Caco-2 (cell line): Measurements from ENCODE around the gene PLLP. TPM values are rescaled to one million over a fixed set of nuclear protein-coding genes. Genes with fewer than 3 reads are reported as not detected.

ENCODE experiments used
- BruUV-seq: library from RNA; stranded (reverse); fragments of 400-500 nt; replicated peaks from 2 replicates; lab custom pipeline; 2021; lab: Mats Ljungman, UMichigan
- CTCF ChIA-PET: fragments of 300-600 bp; sonication (Branson Sonifier 250); formaldehyde crosslinking; loops from one replicate; lab custom pipeline; 2022; ENCODE audit warnings: antibody characterized with exemption; lab: Charles Lee
- POLR2A ChIA-PET: fragments of 300-600 bp; sonication (Branson Sonifier 250); formaldehyde crosslinking; loops from one replicate; lab custom pipeline; 2022; ENCODE audit warnings: antibody characterized with exemption; lab: Charles Lee
- DNase-seq, 2 experiments: peaks; one replicate each; pipeline versions ENCODE4 v3.0.0 to v3.0.0-alpha.2; 2020 to 2022
- H3K27me3 ChIP-seq: replicated peaks from 2 replicates; pipeline ENCODE4 v1.6.0; 2011; ENCODE audit warnings: low read length; ENCODE audit not compliant: control insufficient read depth, insufficient read depth
- H3K36me3 ChIP-seq: 2 replicates; pipeline ENCODE4 v1.5.1; 2011; ENCODE audit warnings: low read length; ENCODE audit not compliant: control insufficient read depth, insufficient read depth
- H3K4me1 ChIP-seq: fragments of 250-450 bp; sonication (Bioruptor Pico); 2 replicates; pipeline ENCODE4 v1.5.1; 2020; ENCODE audit warnings: mild to moderate bottlenecking
- H3K4me3 ChIP-seq: 2 replicates; pipeline ENCODE4 v1.5.1; 2011; ENCODE audit warnings: low read depth, mild to moderate bottlenecking, control low read depth, low read length
- H3K9me3 ChIP-seq: fragments of 250-450 bp; sonication (Bioruptor Pico); 2 replicates; pipeline ENCODE4 v1.5.1; 2020; ENCODE audit warnings: mild to moderate bottlenecking, moderate library complexity
- H3K27ac Mint-ChIP-seq: one replicate; pipeline ENCODE4 v1.8.0; 2022; ENCODE audit warnings: mixed read lengths; ENCODE audit not compliant: unreplicated experiment
- H3K27me3 Mint-ChIP-seq: one replicate; pipeline ENCODE4 v1.8.0; 2022; ENCODE audit warnings: mixed read lengths; ENCODE audit not compliant: insufficient read depth, unreplicated experiment
- H3K36me3 Mint-ChIP-seq: one replicate; pipeline ENCODE4 v1.8.0; 2022; ENCODE audit warnings: mild to moderate bottlenecking, mixed read lengths; ENCODE audit not compliant: insufficient read depth, unreplicated experiment
- H3K4me1 Mint-ChIP-seq: one replicate; pipeline ENCODE4 v1.8.0; 2022; ENCODE audit warnings: low read depth, mixed read lengths; ENCODE audit not compliant: unreplicated experiment
- H3K4me3 Mint-ChIP-seq: one replicate; pipeline ENCODE4 v1.8.0; 2022; ENCODE audit warnings: mild to moderate bottlenecking, moderate library complexity, mixed read lengths; ENCODE audit not compliant: unreplicated experiment
- H3K9me3 Mint-ChIP-seq: one replicate; pipeline ENCODE4 v1.8.0; 2022; ENCODE audit warnings: mixed read lengths; ENCODE audit not compliant: unreplicated experiment
- intact Hi-C: fragments of 100-400 bp; cut with micrococcal nuclease; formaldehyde crosslinking; loops from one replicate; pipeline ENCODE4 v1.10.0; 2022; ENCODE audit not compliant: unreplicated experiment
- total RNA-seq: library from RNA; stranded (reverse); gene quantifications from 2 replicates; pipeline ENCODE4 v1.2.3, GENCODE V29; 2022
- TF ChIP-seq, protein P1 (sequence below), 2 experiments: fragments of 200-600 bp in 1 of 2; IDR thresholded peaks; 1 replicate in 1 of 2; 2 replicates in 1 of 2; pipeline versions ENCODE4 v1.5.1 to v1.8.0; 2011 to 2022; ENCODE audit warnings: antibody characterized with exemption in 1 of 2, control low read depth in 1 of 2, inconsistent platforms in 1 of 2, low read depth in 1 of 2, low read length in 1 of 2, mild to moderate bottlenecking in 1 of 2, moderate library complexity in 1 of 2; ENCODE audit not compliant: insufficient read depth in 1 of 2, severe bottlenecking in 1 of 2, unreplicated experiment in 1 of 2

The PLLP gene
- total RNA-seq, 1 experiment from 2014 or later, result 53.0 TPM

GRCh38 chr16:57279780-57280638 is 4.5 kb downstream of the PLLP start:
- no peaks in the 10 kb centered on the region for H3K27me3 Mint-ChIP-seq
- peak; percentile 61 to 67 for DNase-seq
- ChIA-PET CTCF (interaction anchor here (1.0 to 2.7 kb wide), 2 partner anchors 20 to 137 kb away, joined by 3 to 10 read pairs; no protein-coding TSS in a partner anchor), POLR2A (interaction anchor here (0.8 to 1.5 kb wide), 4 partner anchors 11 to 167 kb away, joined by 3 to 9 read pairs (median 5); partner anchors contain the start of genes ARL2BP, CIAPIN1 and COQ9)
- H3K36me3 ChIP-seq, result no peaks in the 10 kb centered on the region; the same call in 1 of the 2 replicates
- intact Hi-C loops, result loop anchor here (1.0 kb wide), 2 partner anchors 35 to 93 kb away; partner anchors contain the start of gene ARL2BP
- BruUV-seq, result no TSS peak
- H3K9me3 ChIP-seq, result no peaks in the 10 kb centered on the region
- peaks cover 36% of the 10 kb centered on the region for H3K4me1 ChIP-seq
- no peak overlapping the region for H3K4me3 Mint-ChIP-seq
- H3K27ac Mint-ChIP-seq, result peak overlapping the region; percentile 33
- no peaks in the 10 kb centered on the region for H3K27me3 ChIP-seq
- TF ChIP-seq, protein P1, sequence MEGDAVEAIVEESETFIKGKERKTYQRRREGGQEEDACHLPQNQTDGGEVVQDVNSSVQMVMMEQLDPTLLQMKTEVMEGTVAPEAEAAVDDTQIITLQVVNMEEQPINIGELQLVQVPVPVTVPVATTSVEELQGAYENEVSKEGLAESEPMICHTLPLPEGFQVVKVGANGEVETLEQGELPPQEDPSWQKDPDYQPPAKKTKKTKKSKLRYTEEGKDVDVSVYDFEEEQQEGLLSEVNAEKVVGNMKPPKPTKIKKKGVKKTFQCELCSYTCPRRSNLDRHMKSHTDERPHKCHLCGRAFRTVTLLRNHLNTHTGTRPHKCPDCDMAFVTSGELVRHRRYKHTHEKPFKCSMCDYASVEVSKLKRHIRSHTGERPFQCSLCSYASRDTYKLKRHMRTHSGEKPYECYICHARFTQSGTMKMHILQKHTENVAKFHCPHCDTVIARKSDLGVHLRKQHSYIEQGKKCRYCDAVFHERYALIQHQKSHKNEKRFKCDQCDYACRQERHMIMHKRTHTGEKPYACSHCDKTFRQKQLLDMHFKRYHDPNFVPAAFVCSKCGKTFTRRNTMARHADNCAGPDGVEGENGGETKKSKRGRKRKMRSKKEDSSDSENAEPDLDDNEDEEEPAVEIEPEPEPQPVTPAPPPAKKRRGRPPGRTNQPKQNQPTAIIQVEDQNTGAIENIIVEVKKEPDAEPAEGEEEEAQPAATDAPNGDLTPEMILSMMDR (IDR thresholded peaks at IDR 0.05; ENCODE audit: insufficient read depth in 1 of 2, low read depth in 1 of 2, low read length in 1 of 2, severe bottlenecking in 1 of 2, unreplicated experiment in 1 of 2), result no peak
- H3K36me3 Mint-ChIP-seq, result peaks cover 30% of the 10 kb centered on the region
- peaks cover 52% of the 10 kb centered on the region for H3K4me1 Mint-ChIP-seq
- no peaks in the 10 kb centered on the region for H3K9me3 Mint-ChIP-seq
- H3K4me3 ChIP-seq, result no peak overlapping the region

DNA sequence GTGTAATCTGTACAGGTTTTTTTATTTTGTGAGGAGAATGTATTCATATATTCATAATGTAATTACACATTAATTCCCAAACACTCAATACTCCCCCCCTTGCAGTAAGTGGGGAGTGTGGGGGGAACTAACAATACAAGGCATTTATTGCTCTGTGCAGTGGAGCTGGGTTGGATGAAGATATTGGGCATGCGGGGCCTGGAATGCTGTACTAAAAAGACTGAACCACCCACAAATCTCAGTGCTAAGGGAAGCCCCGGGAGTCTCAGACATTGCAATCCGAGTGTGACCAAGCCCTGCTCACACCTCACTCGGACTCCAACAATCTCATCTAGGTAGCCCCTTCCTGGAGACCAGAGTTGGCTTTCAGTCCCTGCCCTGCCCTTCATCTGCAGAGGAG is 6.0 kb downstream of the PLLP start:
- no peaks in the 10 kb centered on the region for H3K9me3 ChIP-seq
- H3K27me3 ChIP-seq, result no peaks in the 10 kb centered on the region
- Mint-ChIP-seq H3K4me1 (peaks cover 52% of the 10 kb centered on the region), H3K4me3 (no peak overlapping the region), H3K27ac (no peak overlapping the region), H3K36me3 (peaks cover 20% of the 10 kb centered on the region), H3K9me3 (no peaks in the 10 kb centered on the region), H3K27me3 (no peaks in the 10 kb centered on the region)
- no peak overlapping the region for H3K4me3 ChIP-seq
- POLR2A ChIA-PET, result interaction anchor here (0.8 kb wide), 1 partner anchor 21 kb away, joined by 3 read pairs; no protein-coding TSS in a partner anchor
- CTCF ChIA-PET, result no interaction called here
- DNase-seq, result no peak
- TF ChIP-seq, protein P1 (IDR thresholded peaks at IDR 0.05; ENCODE audit: insufficient read depth in 1 of 2, low read depth in 1 of 2, low read length in 1 of 2, severe bottlenecking in 1 of 2, unreplicated experiment in 1 of 2), result no peak
- intact Hi-C loops, result no loop called here
- no peaks in the 10 kb centered on the region; the same call in 1 of the 2 replicates for H3K36me3 ChIP-seq
- BruUV-seq, result no TSS peak
- H3K4me1 ChIP-seq, result peaks cover 37% of the 10 kb centered on the region

- TF ChIP-seq, protein P1 (IDR thresholded peaks at IDR 0.05; ENCODE audit: insufficient read depth in 1 of 2, low read depth in 1 of 2, low read length in 1 of 2, severe bottlenecking in 1 of 2, unreplicated experiment in 1 of 2), result no peak
- Mint-ChIP-seq H3K27me3 (no peaks in the 10 kb centered on the region), H3K4me3 (no peak overlapping the region), H3K27ac (no peak overlapping the region), H3K4me1 (peaks cover 46% of the 10 kb centered on the region), H3K9me3 (no peaks in the 10 kb centered on the region), H3K36me3 (peaks cover 21% of the 10 kb centered on the region)
- Histone ChIP-seq H3K9me3 (no peaks in the 10 kb centered on the region), H3K27me3 (no peaks in the 10 kb centered on the region), H3K36me3 (no peaks in the 10 kb centered on the region; the same call in 1 of the 2 replicates), H3K4me1 (peaks cover 32% of the 10 kb centered on the region), H3K4me3 (no peak overlapping the region)
- ChIA-PET CTCF (no interaction called here), POLR2A (no interaction called here)
- no peak for DNase-seq
- intact Hi-C loops, result no loop called here
- BruUV-seq, result no TSS peak
These were observed 6.9 kb downstream of the PLLP start for GRCh38 chr16:57277586-57277985.
